A673 (cell line): Measurements from ENCODE around the gene BCL2. TPM values are rescaled to one million over a fixed set of nuclear protein-coding genes. Genes with fewer than 3 reads are reported as not detected.

ENCODE experiments used
- BruUV-seq: library from RNA; stranded (reverse); fragments of 400-500 nt; replicated peaks from 2 replicates; lab custom pipeline; 2021; lab: Mats Ljungman, UMichigan
- CTCF ChIA-PET: fragments of 300-600 bp; sonication (Branson Sonifier 250); formaldehyde crosslinking; loops from one replicate; lab custom pipeline; 2022; ENCODE audit warnings: antibody characterized with exemption; lab: Charles Lee
- POLR2A ChIA-PET: fragments of 300-600 bp; sonication (Branson Sonifier 250); formaldehyde crosslinking; loops from one replicate; lab custom pipeline; 2022; ENCODE audit warnings: antibody characterized with exemption; ENCODE audit not compliant: low non-redundant PET; lab: Charles Lee
- DNase-seq: peaks from one replicate; pipeline ENCODE4 v3.0.0-alpha.2; 2015; ENCODE audit warnings: low spot score
- H3K27ac ChIP-seq: fragments of 200-600 bp; sonication (generic); 2 replicates; pipeline ENCODE4 v1.5.1; 2016; ENCODE audit warnings: mixed run types, low read depth, mild to moderate bottlenecking, mixed read lengths, antibody characterized with exemption, low read length; ENCODE audit not compliant: poor library complexity, severe bottlenecking
- H3K27me3 ChIP-seq: fragments of 200-600 bp; sonication (generic); replicated peaks from 2 replicates; pipeline ENCODE4 v1.6.1; 2017; ENCODE audit warnings: mixed run types, low read depth, mild to moderate bottlenecking, mixed read lengths, antibody characterized with exemption, low read length; ENCODE audit not compliant: insufficient read depth, poor library complexity
- H3K36me3 ChIP-seq: fragments of 200-600 bp; sonication (generic); 2 replicates; pipeline ENCODE4 v1.6.1; 2016; ENCODE audit warnings: mixed run types, mild to moderate bottlenecking, mixed read lengths, antibody characterized with exemption, low read length; ENCODE audit not compliant: insufficient read depth, poor library complexity, severe bottlenecking
- H3K4me1 ChIP-seq: fragments of 200-600 bp; sonication (generic); 2 replicates; pipeline ENCODE4 v1.6.1; 2017; ENCODE audit warnings: mixed run types, mild to moderate bottlenecking, mixed read lengths, antibody characterized with exemption, low read length; ENCODE audit not compliant: insufficient read depth, poor library complexity, severe bottlenecking
- H3K4me3 ChIP-seq: fragments of 200-600 bp; sonication (generic); 2 replicates; pipeline ENCODE4 v1.5.1; 2016; ENCODE audit warnings: low read depth, mixed run types, mild to moderate bottlenecking, mixed read lengths, low read length; ENCODE audit not compliant: poor library complexity, severe bottlenecking
- H3K9me3 ChIP-seq: fragments of 200-600 bp; sonication (generic); 2 replicates; pipeline ENCODE4 v1.6.1; 2016; ENCODE audit warnings: mixed run types, low read depth, mild to moderate bottlenecking, mixed read lengths, antibody characterized with exemption, low read length; ENCODE audit not compliant: poor library complexity, severe bottlenecking
- CTCF ChIP-seq: fragments of 300-800, 200-600 bp; sonication (generic); conservative IDR thresholded peaks from 2 replicates; pipeline ENCODE4 v1.5.1; 2017; ENCODE audit warnings: low read depth, mild to moderate bottlenecking, antibody characterized with exemption, low read length, moderate library complexity, mixed read lengths
- EZH2 ChIP-seq: fragments of 200-600 bp; sonication (generic); IDR thresholded peaks from 2 replicates; pipeline ENCODE4 v1.6.1; 2017; ENCODE audit warnings: borderline replicate concordance, low read depth, mild to moderate bottlenecking, mixed read lengths, antibody characterized with exemption, low read length; ENCODE audit not compliant: poor library complexity, severe bottlenecking
- intact Hi-C: fragments of 100-400 bp; cut with micrococcal nuclease; formaldehyde crosslinking; loops from one replicate; pipeline ENCODE4 v1.10.0; 2022; ENCODE audit not compliant: unreplicated experiment
- total RNA-seq: library from RNA; stranded (reverse); gene quantifications from 2 replicates; pipeline ENCODE4 v1.2.3, GENCODE V29; 2021

Gene BCL2
- total RNA-seq, 1 experiment from 2014 or later = 24.9 TPM

GRCh38 chr18:63213331-63213900 lies 106.2 kb downstream of the BCL2 start:
- Histone ChIP-seq H3K4me3 (no peak overlapping the region), H3K36me3 (no peaks in the 10 kb centered on the region), H3K4me1 (peaks cover 8% of the 10 kb centered on the region), H3K27ac (peak overlapping the region; percentile 55), H3K9me3 (no peaks in the 10 kb centered on the region), H3K27me3 (no peaks in the 10 kb centered on the region)
- no peak for TF ChIP-seq CTCF
- no peak for TF ChIP-seq EZH2
- CTCF ChIA-PET = no interaction called here
- intact Hi-C loops = no loop called here
- DNase-seq = no peak
- no TSS peak for BruUV-seq
- POLR2A ChIA-PET = interaction anchor here (0.7 kb wide), 2 partner anchors 11 to 28 kb away, joined by 3 to 5 read pairs; no protein-coding TSS in a partner anchor

GRCh38 chr18:63210521-63210920 lies 109.0 kb downstream of the BCL2 start:
- TF ChIP-seq CTCF (no peak), EZH2 (no peak)
- no peak for DNase-seq
- Histone ChIP-seq H3K36me3 (no peaks in the 10 kb centered on the region), H3K27ac (no peak overlapping the region), H3K4me3 (no peak overlapping the region), H3K4me1 (peaks cover 8% of the 10 kb centered on the region), H3K27me3 (no peaks in the 10 kb centered on the region), H3K9me3 (no peaks in the 10 kb centered on the region)
- POLR2A ChIA-PET = no interaction called here
- intact Hi-C loops = no loop called here
- CTCF ChIA-PET = no interaction called here
- no TSS peak for BruUV-seq

GRCh38 chr18:63208676-63209075 lies 110.9 kb downstream of the BCL2 start:
- Histone ChIP-seq H3K36me3 (no peaks in the 10 kb centered on the region), H3K9me3 (no peaks in the 10 kb centered on the region), H3K4me1 (peaks cover 4% of the 10 kb centered on the region), H3K27ac (no peak overlapping the region), H3K4me3 (no peak overlapping the region), H3K27me3 (no peaks in the 10 kb centered on the region)
- intact Hi-C loops = no loop called here
- TF ChIP-seq EZH2 (no peak), CTCF (no peak)
- ChIA-PET CTCF (no interaction called here), POLR2A (no interaction called here)
- no peak for DNase-seq
- no TSS peak for BruUV-seq
